ENCODE measurements around the gene NCKAP5. TPM values are rescaled to one million over a fixed set of nuclear protein-coding genes. Genes with fewer than 3 reads are reported as not detected.
"Not testable (repeated sequence)": the region's sequence is repeated elsewhere in the genome, so short reads cannot be mapped to it uniquely, and the experiment has no call there.

NCKAP5 gene
- total and polyA plus RNA-seq, 9 of the 15 experiments (the other 6 are each of a cell fraction or from before 2014, with no cell fraction given) = not detected

GRCh38 chr2:132809962-132810361, 758.3 kb downstream of the NCKAP5 start:
- H3K9me3 ChIP-seq (replicated peaks; ENCODE audit: control insufficient read depth, insufficient read depth, low read depth, low read length); H3K27ac ChIP-seq (ENCODE audit: extremely low read depth, low read depth, low read length); H3K4me1 ChIP-seq (replicated peaks in 1 of 2; ENCODE audit: control insufficient read depth in 2 of 2, insufficient read depth in 2 of 2, low read length in 2 of 2); H3K36me3 ChIP-seq (ENCODE audit: control insufficient read depth, insufficient read depth, low read length); FAIRE-seq; ATAC-seq; H3K9ac ChIP-seq (ENCODE audit: insufficient read depth in 1 of 2, low read depth in 2 of 2, low read length in 2 of 2); BruUV-seq (replicated peaks); DNase-seq (ENCODE audit: extremely low read depth in 1 of 4, low spot score in 3 of 4); intact Hi-C loops (cut with micrococcal nuclease); H4K20me1 ChIP-seq (replicated peaks; ENCODE audit: control insufficient read depth, insufficient read depth, low read length); H3K27me3 ChIP-seq (ENCODE audit: control insufficient read depth in 2 of 2, insufficient read depth in 2 of 2, low read length in 2 of 2); CTCF ChIA-PET (ENCODE audit: low intra/inter-chr PET ratio); H3K4me3 ChIP-seq; POLR2A ChIA-PET; H2AFZ ChIP-seq (ENCODE audit: low read depth, low read length); H3K79me2 ChIP-seq (ENCODE audit: control insufficient read depth, insufficient read depth, low read length); in situ Hi-C loops (cut with MboI); H3K9me1 ChIP-seq (ENCODE audit: control insufficient read depth, insufficient read depth, low read length); H3K4me2 ChIP-seq (ENCODE audit: insufficient read depth, low read length): not testable (repeated sequence)
- WGBS (ENCODE audit: insufficient coverage, low coverage, missing lambda C conversion rate) = 0% methylated on average over 1 of the region's 1 CpG

- no peaks in the 10 kb centered on the region for H3K27me3 ChIP-seq (ENCODE audit: control insufficient read depth in 2 of 2, insufficient read depth in 2 of 2, low read length in 2 of 2)
- H3K27ac ChIP-seq (ENCODE audit: extremely low read depth, low read depth, low read length) = no peak overlapping the region
- no peak for ATAC-seq
- no peak for FAIRE-seq
- H2AFZ ChIP-seq (ENCODE audit: low read depth, low read length) = no peak overlapping the region
- no peaks in the 10 kb centered on the region for H4K20me1 ChIP-seq (replicated peaks; ENCODE audit: control insufficient read depth, insufficient read depth, low read length)
- H3K36me3 ChIP-seq (ENCODE audit: control insufficient read depth, insufficient read depth, low read length) = no peaks in the 10 kb centered on the region
- H3K4me1 ChIP-seq (replicated peaks in 1 of 2; ENCODE audit: control insufficient read depth in 2 of 2, insufficient read depth in 2 of 2, low read length in 2 of 2) = no peaks in the 10 kb centered on the region
- no peaks in the 10 kb centered on the region for H3K9me3 ChIP-seq (replicated peaks; ENCODE audit: control insufficient read depth, insufficient read depth, low read depth, low read length)
- H3K9ac ChIP-seq (ENCODE audit: insufficient read depth in 1 of 2, low read depth in 2 of 2, low read length in 2 of 2) = no peak overlapping the region
- ChIA-PET POLR2A (interaction anchor here (1.2 to 1.3 kb wide), 2 partner anchors 14 to 19 kb away, joined by 3 to 4 read pairs; no protein-coding TSS in a partner anchor), CTCF (ENCODE audit: low intra/inter-chr PET ratio) (no interaction called here)
- no peak overlapping the region for H3K4me3 ChIP-seq
- no TSS peak for BruUV-seq (replicated peaks)
- no peak overlapping the region for H3K4me2 ChIP-seq (ENCODE audit: insufficient read depth, low read length)
- H3K9me1 ChIP-seq (ENCODE audit: control insufficient read depth, insufficient read depth, low read length) = no peaks in the 10 kb centered on the region
- intact Hi-C loops (cut with micrococcal nuclease) (no loop called here), in situ Hi-C loops (cut with MboI) (no loop called here)
- 0% methylated on average over 4 of the region's 4 CpGs for WGBS (ENCODE audit: insufficient coverage, low coverage, missing lambda C conversion rate)
- no peaks in the 10 kb centered on the region for H3K79me2 ChIP-seq (ENCODE audit: control insufficient read depth, insufficient read depth, low read length)
- DNase-seq (ENCODE audit: extremely low read depth in 1 of 4, low spot score in 3 of 4) = no peak
- TF ChIP-seq DIDO1 (tag; IDR thresholded peaks at IDR 0.05; ENCODE audit: low read depth) (no peak), MYC (IDR thresholded peaks at IDR 0.05; ENCODE audit: low read depth, low read length) (no peak), MYC (CRISPR knock-in tag; IDR thresholded peaks at IDR 0.05; ENCODE audit: borderline replicate concordance, low read depth) (no peak), GABPB2 (CRISPR knock-in tag; conservative IDR thresholded peaks at IDR 0.05) (no peak), MEF2D (tag; conservative IDR thresholded peaks at IDR 0.05; ENCODE audit: low read depth) (no peak), CHD4 (IDR thresholded peaks at IDR 0.05; ENCODE audit: insufficient read depth, insufficient replicate concordance, low read depth, low read length, poor library complexity, severe bottlenecking) (no peak), ZNF280A (IDR thresholded peaks at IDR 0.05; ENCODE audit: low read depth, partially characterized antibody) (no peak), SMARCC2 (IDR thresholded peaks at IDR 0.05; ENCODE audit: low read depth) (no peak), ZNF124 (CRISPR knock-in tag; IDR thresholded peaks at IDR 0.05) (no peak), HMGXB4 (CRISPR knock-in tag; IDR thresholded peaks at IDR 0.05) (no peak), NKRF (IDR thresholded peaks at IDR 0.05; ENCODE audit: borderline replicate concordance) (no peak)
Observed at GRCh38 chr2:132804051-132804450, 764.2 kb downstream of the NCKAP5 start.

All from K562 (cell line).